HG03135 (cell line): Measurements from ENCODE around the gene CNPPD1.
A peak's percentile ranks its signal among the peaks of the same experiment; 100 is the strongest.
"Not testable (repeated sequence)": the region's sequence is repeated elsewhere in the genome, so short reads cannot be mapped to it uniquely, and the experiment has no call there.

Experiments used
- ATAC-seq: cut with Tn5 transposase; IDR thresholded peaks from one replicate; pipeline ENCODE4 v1.9.1; 2021; ENCODE audit warnings: mild to moderate bottlenecking, moderate library complexity; ENCODE audit not compliant: unreplicated experiment

Gene CNPPD1

GRCh38 chr2:219209236-219210195 lies 32.8 kb upstream of the CNPPD1 start:
- ATAC-seq, result no peak

GRCh38 chr2:219207884-219208740 lies 31.4 kb upstream of the CNPPD1 start:
- ATAC-seq, result no peak

GRCh38 chr2:219207134-219207883 lies 30.6 kb upstream of the CNPPD1 start:
- ATAC-seq, result no peak

DNA sequence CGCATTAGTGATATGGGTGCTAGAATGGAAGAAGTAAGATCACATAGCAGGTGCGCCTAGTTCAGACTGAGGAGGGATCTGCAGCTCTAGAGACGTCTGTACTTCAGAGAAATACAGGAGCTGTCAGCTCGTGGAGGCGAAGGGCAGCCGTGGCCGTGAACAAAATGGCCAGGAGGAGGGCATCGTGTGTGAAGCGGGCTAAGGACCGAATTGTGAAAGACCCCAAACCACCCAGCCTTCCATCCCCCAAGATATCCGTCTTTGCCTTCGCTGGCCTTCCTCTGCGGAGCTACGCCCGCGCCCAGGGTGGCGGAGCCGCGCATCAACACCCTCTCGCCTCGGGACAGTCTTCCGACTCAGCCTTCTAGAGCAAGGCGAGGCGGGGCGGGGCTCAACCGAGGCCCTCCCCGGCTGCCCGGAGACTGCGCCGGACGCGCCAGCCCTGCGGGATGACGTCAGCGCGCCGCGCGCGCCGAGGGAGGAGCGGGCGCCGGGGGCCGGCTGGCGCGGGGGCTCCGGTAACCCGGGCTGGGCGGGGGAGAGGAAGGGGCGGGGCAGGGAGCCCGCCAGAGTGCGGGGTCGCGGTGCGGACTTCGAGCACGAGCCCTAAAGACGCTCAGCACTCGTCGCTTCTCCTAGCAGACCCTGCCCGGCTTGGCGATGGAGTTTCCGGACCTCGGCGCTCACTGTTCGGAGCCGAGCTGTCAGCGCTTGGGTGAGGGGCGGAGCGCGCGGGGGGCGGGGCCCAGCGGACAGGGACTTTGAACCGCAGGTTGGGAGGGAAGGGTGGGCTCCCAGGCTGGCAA lies 29.8 kb upstream of the CNPPD1 start, which contains the start of gene ZFAND2B:
TSS of gene ZFAND2B (plus strand) at position 455 of the 806 bp plus-strand sequence. CDS start at position 661, 206 bp downstream.
- peak; percentile 98 for ATAC-seq

DNA sequence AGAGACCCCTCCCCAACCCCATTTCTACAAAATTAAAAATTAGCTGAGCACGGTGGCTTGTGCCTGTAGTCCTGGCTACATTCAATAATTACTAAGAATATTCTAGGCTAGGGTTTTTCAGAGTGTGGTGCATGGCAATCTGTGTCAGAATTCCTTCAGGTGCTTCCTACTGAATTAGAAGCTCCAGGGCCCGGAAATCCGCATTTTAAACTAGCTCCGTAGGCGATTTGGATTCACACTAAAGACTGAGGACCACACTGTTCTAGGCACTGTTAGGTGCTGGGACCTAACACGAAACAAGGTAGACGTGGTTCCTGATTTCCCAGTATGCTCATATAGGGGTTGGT lies 29.2 kb upstream of the CNPPD1 start:
- ATAC-seq, result no peak

DNA sequence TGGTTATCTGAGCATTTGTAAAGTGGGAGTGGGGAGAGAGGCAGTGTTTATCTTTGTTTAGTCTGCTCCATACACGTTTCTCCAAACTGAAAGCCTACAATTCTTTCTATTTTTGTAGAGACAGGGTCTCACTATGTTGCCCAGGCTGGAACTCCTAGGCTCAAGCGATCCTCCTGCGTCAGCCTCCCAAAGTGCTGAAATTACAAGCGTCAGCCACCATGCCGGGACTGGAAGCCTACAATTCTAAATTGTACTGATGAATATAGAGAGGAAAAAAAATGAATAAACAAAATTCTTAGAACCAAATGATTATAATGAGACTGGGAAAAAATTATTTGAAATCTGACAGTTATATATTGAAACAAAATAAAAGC lies 28.4 kb upstream of the CNPPD1 start:
- ATAC-seq, result no peak

GRCh38 chr2:219204425-219205164 lies 27.9 kb upstream of the CNPPD1 start:
- ATAC-seq, result no peak

DNA sequence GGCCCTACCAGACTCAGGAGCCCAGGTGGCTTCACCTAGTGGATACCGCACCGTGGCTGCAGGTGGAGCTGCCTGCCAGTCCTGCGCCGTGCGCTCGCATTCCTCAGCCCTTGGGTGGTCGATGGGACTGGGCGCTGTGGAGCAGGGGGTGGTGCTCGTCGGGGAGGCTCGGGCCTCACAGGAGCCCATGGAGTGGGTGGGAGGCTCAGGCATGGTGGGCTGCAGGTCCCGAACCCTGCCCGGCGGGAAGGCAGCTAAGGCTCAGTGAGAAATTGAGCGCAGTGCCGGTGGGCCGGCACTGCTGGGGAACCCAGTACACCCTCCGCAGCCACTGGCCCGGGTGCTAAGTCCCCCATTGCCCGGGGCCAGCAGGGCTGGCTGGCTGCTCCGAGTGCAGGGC lies 24.6 kb upstream of the CNPPD1 start:
- ATAC-seq, result not testable (repeated sequence)

DNA sequence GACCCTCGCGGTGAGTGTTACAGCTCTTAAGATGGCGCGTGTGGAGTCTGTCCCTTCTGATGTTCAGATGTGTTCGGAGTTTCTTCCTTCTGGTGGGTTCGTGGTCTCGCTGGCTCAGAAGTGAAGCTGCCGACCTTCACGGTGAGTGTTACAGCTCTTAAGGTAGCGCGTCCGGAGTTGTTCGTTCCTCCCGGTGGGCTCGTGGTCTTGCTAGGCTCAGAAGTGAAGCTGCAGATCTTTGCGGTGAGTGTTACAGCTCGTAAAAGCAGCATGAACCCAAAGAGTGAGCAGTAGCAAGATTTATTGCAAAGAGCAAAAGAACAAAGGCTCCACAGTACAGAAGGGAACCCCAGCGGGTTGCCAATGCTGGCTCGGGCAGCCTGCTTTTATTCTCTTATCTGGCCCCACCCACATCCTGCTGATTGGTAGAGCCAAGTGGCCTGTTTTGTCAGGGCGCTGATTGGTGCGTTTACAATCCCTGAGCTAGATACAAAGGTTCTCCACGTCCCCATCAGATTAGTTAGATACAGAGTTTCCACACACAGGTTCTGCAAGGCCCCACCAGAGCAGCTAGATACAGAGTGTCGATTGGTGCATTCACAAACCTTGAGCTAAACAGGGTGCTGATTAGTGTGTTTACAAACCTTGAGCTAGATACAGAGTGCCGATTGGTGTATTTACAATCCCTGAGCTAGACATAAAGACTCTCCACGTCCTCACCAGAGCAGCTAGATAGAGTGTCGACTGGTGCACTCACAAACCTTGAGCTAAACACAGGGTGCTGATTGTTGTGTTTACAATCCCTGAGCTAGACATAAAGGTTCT lies 24.0 kb upstream of the CNPPD1 start:
- not testable (repeated sequence) for ATAC-seq

- no peak for ATAC-seq
These were observed 22.9 kb upstream of the CNPPD1 start for GRCh38 chr2:219199470-219200211.

GRCh38 chr2:219198974-219199373 lies 22.2 kb upstream of the CNPPD1 start:
- ATAC-seq, result no peak

DNA sequence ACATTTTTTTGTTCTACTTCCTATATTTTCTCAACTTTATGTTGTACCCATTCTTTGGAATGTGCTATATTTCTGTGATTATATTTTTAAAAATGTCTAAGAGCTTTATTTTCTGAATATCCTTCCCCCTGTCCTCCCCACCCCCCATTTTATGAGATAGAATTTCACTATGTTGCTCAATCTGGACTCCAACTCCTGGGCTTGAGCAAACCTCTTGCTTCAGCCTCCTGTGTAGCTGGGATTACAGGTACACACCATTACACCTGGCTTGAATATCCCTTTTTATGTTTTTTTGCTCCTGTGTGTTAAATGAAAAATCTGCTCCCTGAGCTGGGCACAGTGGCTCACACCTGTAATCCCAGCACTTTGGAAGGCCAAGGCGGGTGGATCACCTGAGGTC lies 20.7 kb upstream of the CNPPD1 start:
- no peak for ATAC-seq

DNA sequence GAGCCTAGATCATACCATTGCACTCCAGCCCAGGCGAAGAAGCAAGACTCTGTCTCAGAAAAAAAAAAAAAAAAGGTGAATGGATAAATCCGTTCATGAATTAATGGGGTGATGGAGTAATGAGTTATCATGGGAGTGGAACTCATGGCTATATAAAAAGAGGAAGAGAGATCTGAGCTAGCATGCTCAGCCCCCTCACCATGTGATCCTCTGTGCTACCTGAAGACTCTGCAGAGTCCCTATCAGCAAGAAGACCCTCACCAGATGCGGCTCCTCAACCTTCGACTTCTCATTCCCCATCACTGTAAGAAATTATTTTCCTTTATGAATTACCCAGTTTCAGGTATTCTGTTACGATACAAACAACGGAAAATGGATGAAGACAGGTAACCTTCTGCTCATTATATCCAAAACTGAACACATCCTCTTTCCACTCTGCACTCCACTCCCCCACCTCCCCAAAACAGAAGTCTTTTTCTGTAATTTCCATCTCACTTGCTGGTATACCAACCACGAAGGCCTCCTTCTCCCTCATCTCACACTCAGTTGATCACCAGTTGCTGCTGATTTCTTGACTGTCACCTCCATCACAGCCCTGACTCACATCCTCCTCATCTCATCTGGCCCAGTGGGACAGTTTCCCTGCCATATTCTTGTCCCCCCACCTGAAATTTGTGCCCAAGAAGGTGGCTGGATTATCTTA lies 10.2 kb upstream of the CNPPD1 start:
- no peak for ATAC-seq

GRCh38 chr2:219184121-219184520 lies 7.4 kb upstream of the CNPPD1 start:
- ATAC-seq, result no peak

GRCh38 chr2:219183151-219183772 lies 6.5 kb upstream of the CNPPD1 start:
- ATAC-seq, result no peak

- ATAC-seq, result no peak
These were observed 5.8 kb upstream of the CNPPD1 start for GRCh38 chr2:219182331-219183150.
